C4-2B (cell line): Measurements from ENCODE around the gene LAMA2.

Experiments used
- H3K27ac ChIP-seq: fragments of 450-650 bp; 2 replicates; pipeline ENCODE4 v1.5.1; 2017
- ZFX ChIP-seq: fragments of 450-650 bp; IDR thresholded peaks from 2 replicates; pipeline ENCODE4 v1.6.1; 2017
- TF ChIP-seq, protein P1 (sequence below): fragments of 450-650 bp; conservative IDR thresholded peaks from 2 replicates; pipeline ENCODE4 v1.5.1; 2017; ENCODE audit warnings: mild to moderate bottlenecking

LAMA2 gene

DNA sequence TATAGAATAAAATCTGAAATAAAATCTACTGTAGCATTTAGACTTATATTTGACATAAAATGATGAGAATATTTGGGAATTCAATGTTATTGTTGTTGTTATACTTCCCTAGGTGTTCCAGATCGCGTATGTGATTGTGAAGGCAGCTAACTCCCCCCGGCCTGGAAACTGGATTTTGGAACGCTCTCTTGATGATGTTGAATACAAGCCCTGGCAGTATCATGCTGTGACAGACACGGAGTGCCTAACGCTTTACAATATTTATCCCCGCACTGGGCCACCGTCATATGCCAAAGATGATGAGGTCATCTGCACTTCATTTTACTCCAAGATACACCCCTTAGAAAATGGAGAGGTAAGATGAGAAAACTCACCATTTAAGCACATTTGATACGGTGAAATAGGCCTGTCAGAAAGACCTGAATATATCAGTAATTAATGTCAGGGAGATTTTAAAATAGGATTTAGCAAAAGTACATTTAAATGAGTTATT lies 215.2 kb downstream of the LAMA2 start:
- H3K27ac ChIP-seq: no peak overlapping the region
- TF ChIP-seq, protein P1, sequence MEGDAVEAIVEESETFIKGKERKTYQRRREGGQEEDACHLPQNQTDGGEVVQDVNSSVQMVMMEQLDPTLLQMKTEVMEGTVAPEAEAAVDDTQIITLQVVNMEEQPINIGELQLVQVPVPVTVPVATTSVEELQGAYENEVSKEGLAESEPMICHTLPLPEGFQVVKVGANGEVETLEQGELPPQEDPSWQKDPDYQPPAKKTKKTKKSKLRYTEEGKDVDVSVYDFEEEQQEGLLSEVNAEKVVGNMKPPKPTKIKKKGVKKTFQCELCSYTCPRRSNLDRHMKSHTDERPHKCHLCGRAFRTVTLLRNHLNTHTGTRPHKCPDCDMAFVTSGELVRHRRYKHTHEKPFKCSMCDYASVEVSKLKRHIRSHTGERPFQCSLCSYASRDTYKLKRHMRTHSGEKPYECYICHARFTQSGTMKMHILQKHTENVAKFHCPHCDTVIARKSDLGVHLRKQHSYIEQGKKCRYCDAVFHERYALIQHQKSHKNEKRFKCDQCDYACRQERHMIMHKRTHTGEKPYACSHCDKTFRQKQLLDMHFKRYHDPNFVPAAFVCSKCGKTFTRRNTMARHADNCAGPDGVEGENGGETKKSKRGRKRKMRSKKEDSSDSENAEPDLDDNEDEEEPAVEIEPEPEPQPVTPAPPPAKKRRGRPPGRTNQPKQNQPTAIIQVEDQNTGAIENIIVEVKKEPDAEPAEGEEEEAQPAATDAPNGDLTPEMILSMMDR: no peak
- TF ChIP-seq ZFX: no peak

DNA sequence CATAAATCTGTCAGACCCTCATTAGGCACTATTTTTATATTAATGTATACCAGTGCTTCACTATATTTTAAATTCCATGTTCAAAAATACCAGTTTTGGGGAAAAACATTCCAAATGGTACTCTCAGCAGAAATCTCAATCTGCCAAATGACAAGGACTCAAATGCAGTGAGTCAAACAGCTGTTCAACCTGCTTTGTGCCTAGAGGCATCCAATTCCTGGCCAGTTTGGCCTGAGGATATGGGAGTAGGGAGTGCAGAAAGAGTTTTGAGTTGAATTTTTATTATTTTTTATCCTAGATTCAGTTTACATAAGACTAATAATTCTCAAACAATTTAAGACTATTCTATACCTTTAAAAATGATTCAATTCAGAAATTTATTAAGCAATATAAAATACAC lies 216.8 kb downstream of the LAMA2 start:
- TF ChIP-seq, protein P1: no peak
- no peak for TF ChIP-seq ZFX
- H3K27ac ChIP-seq: no peak overlapping the region

DNA sequence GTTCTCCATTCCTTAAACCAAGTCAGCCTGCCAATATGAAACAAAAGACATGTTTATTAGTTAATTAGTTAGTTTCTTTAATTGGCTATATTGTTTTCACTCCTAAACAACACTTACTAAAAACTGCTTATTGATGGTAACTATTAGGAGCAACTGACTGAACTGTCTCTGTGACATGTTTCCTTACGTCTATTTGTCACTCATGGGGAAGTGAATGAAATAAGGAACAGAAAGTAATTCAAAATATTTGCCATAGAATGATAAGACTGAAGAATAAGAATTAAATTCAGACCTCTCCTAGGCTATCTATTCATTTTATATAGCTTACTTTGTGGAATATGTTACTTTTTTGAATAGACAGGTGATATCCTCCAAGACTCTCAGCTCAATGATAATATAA lies 217.2 kb downstream of the LAMA2 start:
- TF ChIP-seq ZFX: no peak
- TF ChIP-seq, protein P1: no peak
- no peak overlapping the region for H3K27ac ChIP-seq

DNA sequence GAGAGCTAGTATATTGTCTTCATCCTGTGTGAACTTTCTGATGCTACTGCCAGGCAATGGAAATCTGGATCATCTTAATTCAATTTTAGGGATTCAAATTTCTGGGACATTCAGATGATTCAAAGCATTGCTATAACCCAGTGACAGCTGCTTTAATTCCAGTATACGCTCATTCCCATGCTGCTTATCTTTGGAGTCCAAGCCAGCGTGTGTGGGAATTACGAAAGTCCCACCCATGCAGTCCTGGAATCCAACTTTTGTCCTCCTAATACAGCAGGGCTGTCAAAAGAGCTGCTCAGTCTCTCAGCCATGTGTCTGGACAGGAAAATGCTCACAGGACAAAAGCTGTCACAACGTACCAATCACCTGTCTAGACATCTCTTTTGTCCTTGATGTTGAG lies 219.8 kb downstream of the LAMA2 start:
- H3K27ac ChIP-seq: no peak overlapping the region
- TF ChIP-seq ZFX: no peak
- TF ChIP-seq, protein P1: no peak

DNA sequence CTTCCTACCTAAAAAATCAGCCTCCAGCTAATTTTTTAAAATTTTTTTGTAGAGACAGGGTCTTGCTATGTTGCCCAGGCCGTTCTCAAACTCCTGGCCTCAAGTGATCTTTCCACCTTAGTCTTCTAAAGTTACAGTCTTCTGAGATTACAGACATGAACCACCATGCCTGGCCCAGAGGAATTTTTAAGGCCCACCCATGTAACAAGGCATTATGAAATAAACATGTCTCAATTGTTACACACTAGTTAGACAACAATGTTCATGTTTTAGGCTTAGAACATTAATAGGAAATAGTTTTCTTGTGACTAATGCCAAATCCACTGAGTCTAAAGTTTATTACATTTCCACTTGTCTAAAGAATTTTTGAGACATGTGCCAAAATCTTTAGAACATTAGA lies 221.2 kb downstream of the LAMA2 start:
- no peak overlapping the region for H3K27ac ChIP-seq
- TF ChIP-seq, protein P1: no peak
- TF ChIP-seq ZFX: no peak

DNA sequence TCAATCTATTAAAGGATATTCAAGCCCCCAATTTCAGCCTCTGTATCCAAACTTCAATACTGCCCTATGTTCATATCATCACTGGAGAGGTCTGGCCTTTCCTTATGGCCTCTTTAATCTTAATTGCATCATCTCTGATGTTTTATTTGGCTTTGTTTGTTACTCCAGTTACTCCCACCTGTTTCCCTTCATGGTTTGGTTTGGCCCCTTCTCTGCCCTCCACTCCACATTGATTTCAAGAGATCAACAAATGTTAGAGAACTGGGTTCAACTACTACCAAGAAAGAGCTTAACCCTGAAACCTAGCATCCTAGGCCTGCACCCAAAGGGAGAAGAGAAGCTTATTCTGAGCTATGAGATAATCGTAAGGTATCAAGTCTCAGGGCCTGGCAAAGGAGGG lies 221.6 kb downstream of the LAMA2 start:
- no peak overlapping the region for H3K27ac ChIP-seq
- TF ChIP-seq, protein P1: no peak
- no peak for TF ChIP-seq ZFX

DNA sequence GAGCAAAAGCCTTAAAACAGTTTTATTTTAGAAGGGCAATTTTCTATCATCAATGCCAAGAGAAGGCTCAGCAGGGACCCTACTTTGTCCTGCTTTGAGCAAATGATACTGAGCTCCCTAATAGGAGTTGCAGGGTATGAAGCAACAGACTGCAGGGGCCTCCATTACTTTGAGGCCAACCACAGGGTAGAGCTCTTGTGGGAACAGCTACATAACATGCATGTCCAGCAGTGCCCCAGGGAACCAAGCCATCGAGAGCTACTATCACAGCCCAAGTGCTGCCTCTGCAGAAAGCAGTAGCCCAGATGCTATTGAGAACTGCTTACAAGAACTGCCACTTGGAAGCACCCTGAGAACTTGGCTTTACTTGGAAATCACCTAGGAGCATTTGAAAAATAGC lies 222.1 kb downstream of the LAMA2 start:
- TF ChIP-seq ZFX: no peak
- TF ChIP-seq, protein P1: no peak
- no peak overlapping the region for H3K27ac ChIP-seq
